HepG2 (cell line): Measurements from ENCODE around the gene PDLIM4. TPM values are rescaled to one million over a fixed set of nuclear protein-coding genes. Genes with fewer than 3 reads are reported as not detected.

Experiments used
- CCAR2 ChIP-seq: fragments of 200-400 bp; formaldehyde crosslinking; optimal IDR thresholded peaks from 2 replicates; pipeline ENCODE3; 2018; ENCODE audit warnings: low read depth, mild to moderate bottlenecking, low read length, moderate library complexity
- FOXO4 ChIP-seq: sonication (generic); formaldehyde crosslinking; conservative IDR thresholded peaks from 2 replicates; pipeline ENCODE4 v1.8.1; 2023; ENCODE audit warnings: missing genetic modification reagents
- NFKBIZ ChIP-seq: IDR thresholded peaks from 2 replicates; pipeline ENCODE4 v1.6.1; 2018; ENCODE audit warnings: missing genetic modification reagents, missing compliant biosample characterization
- NRL ChIP-seq: sonication (generic); formaldehyde crosslinking; IDR thresholded peaks from 2 replicates; pipeline ENCODE4 v1.5.0; 2020; ENCODE audit warnings: missing genetic modification reagents, mild to moderate bottlenecking, moderate library complexity, borderline replicate concordance
- SAFB2 ChIP-seq: sonication (generic); formaldehyde crosslinking; IDR thresholded peaks from 2 replicates; pipeline ENCODE4 v1.5.1; 2020; ENCODE audit warnings: missing genetic modification reagents, low read depth, mild to moderate bottlenecking, borderline replicate concordance
- SIN3A ChIP-seq: IDR thresholded peaks from 2 replicates; pipeline ENCODE4 v1.6.1; 2011; ENCODE audit warnings: low read depth, mild to moderate bottlenecking, control low read depth, low read length, borderline replicate concordance
- TERF1 ChIP-seq: sonication (generic); formaldehyde crosslinking; IDR thresholded peaks from 2 replicates; pipeline ENCODE4 v1.8.0; 2022; ENCODE audit warnings: mild to moderate bottlenecking, missing genetic modification reagents, moderate library complexity
- ZNF205 ChIP-seq: IDR thresholded peaks from 2 replicates; pipeline ENCODE4 v1.6.1; 2018; ENCODE audit warnings: missing biosample characterization, missing genetic modification reagents
- ZNF549 ChIP-seq: sonication (generic); formaldehyde crosslinking; IDR thresholded peaks from 2 replicates; pipeline ENCODE4 v1.5.0; 2020; ENCODE audit warnings: missing genetic modification reagents
- ZNF615 ChIP-seq: sonication (generic); formaldehyde crosslinking; IDR thresholded peaks from 2 replicates; pipeline ENCODE4 v1.5.0; 2020; ENCODE audit warnings: mild to moderate bottlenecking, missing genetic modification reagents, borderline replicate concordance
- ZNF83 ChIP-seq: sonication (generic); formaldehyde crosslinking; IDR thresholded peaks from 2 replicates; pipeline ENCODE4 v1.4.0; 2020; ENCODE audit warnings: missing genetic modification reagents, mild to moderate bottlenecking, borderline replicate concordance
- polyA plus RNA-seq, 8 experiments: library from polyadenylated mRNA; depleted of rRNA in 3 of 8; stranded (reverse) in 7 of 8; unstranded in 1 of 8; fragments of >200 nt; fragmentation: Illumina TruSeq in 4 of 8; extraction: Trizol in 4 of 8; gene quantifications; 2 replicates each; pipeline versions ENCODE4 v1.2.1 to v1.2.3, GENCODE V29; 2011 to 2016; ENCODE audit warnings: low read depth in 4 of 8, missing spikeins in 1 of 8, mixed read lengths in 1 of 8; ENCODE audit not compliant: insufficient read depth in 1 of 8
- total RNA-seq, 5 experiments: library from RNA; depleted of rRNA; stranded (reverse); fragments of >200 nt; fragmentation: Illumina TruSeq; extraction: Trizol; gene quantifications; 2 replicates each; pipeline ENCODE4 v1.2.3, GENCODE V29; 2016; ENCODE audit warnings: low read depth in 1 of 5
- TF ChIP-seq, protein P1 (sequence below): sonication (generic); formaldehyde crosslinking; IDR thresholded peaks from 2 replicates; pipeline ENCODE4 v1.8.1; 2023; ENCODE audit warnings: missing genetic modification reagents, mild to moderate bottlenecking, borderline replicate concordance
- TF ChIP-seq, protein P2 (sequence below), 2 experiments: sonication (generic) in 1 of 2; formaldehyde crosslinking in 1 of 2; IDR thresholded peaks; 2 replicates each; pipeline versions ENCODE4 v1.5.1 to v1.6.1; 2011 to 2020; ENCODE audit warnings: borderline replicate concordance in 1 of 2, low read depth in 1 of 2, low read length in 1 of 2, mild to moderate bottlenecking in 1 of 2, missing genetic modification reagents in 1 of 2, moderate library complexity in 1 of 2
- TF ChIP-seq, protein P3 (sequence below): sonication (generic); formaldehyde crosslinking; IDR thresholded peaks from 2 replicates; pipeline ENCODE4 v1.4.0; 2020; ENCODE audit warnings: missing genetic modification reagents, mild to moderate bottlenecking, borderline replicate concordance
- TF ChIP-seq, protein P4 (sequence below): conservative IDR thresholded peaks from 2 replicates; pipeline ENCODE4 v1.6.1; 2018; ENCODE audit warnings: missing genetic modification reagents

Gene PDLIM4
- total and polyA plus RNA-seq, 2 of the 13 experiments (the other 11 are each of a cell fraction or from before 2014, with no cell fraction given) = 1.1 to 2.3 TPM

DNA sequence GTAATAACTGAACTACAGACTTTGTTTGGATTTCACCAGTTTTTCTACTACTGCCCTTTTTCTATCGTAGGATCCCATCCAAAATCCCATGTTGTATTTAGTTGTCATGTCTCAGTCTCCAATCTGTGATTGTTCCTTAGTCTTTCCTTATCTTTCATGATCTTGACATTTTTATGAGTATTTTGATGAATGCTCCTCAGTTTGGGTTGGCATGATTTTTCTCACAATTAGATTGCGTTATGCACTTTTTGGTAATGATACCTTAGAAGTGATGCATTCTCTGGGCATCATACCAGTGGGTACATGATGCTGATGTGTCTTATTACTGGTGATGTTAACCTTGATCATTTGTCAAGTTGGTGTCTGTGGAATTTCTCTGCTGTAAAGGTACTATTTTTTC lies 42.4 kb downstream of the PDLIM4 start (continued):
- no peak for TF ChIP-seq ZNF615 (CRISPR knock-in tag)
- TF ChIP-seq ZNF205 (CRISPR knock-in tag) = no peak
- no peak for TF ChIP-seq TERF1
- TF ChIP-seq SIN3A = no peak
- TF ChIP-seq, protein P1, sequence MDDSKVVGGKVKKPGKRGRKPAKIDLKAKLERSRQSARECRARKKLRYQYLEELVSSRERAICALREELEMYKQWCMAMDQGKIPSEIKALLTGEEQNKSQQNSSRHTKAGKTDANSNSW = no peak
- no peak for TF ChIP-seq ZNF83
- TF ChIP-seq, protein P2, sequence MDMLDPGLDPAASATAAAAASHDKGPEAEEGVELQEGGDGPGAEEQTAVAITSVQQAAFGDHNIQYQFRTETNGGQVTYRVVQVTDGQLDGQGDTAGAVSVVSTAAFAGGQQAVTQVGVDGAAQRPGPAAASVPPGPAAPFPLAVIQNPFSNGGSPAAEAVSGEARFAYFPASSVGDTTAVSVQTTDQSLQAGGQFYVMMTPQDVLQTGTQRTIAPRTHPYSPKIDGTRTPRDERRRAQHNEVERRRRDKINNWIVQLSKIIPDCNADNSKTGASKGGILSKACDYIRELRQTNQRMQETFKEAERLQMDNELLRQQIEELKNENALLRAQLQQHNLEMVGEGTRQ (IDR thresholded peaks at IDR 0.05; ENCODE audit: low read depth, low read length) = no peak
- TF ChIP-seq, protein P2 (CRISPR knock-in tag; IDR thresholded peaks at IDR 0.05; ENCODE audit: borderline replicate concordance) = no peak
- TF ChIP-seq, protein P3, sequence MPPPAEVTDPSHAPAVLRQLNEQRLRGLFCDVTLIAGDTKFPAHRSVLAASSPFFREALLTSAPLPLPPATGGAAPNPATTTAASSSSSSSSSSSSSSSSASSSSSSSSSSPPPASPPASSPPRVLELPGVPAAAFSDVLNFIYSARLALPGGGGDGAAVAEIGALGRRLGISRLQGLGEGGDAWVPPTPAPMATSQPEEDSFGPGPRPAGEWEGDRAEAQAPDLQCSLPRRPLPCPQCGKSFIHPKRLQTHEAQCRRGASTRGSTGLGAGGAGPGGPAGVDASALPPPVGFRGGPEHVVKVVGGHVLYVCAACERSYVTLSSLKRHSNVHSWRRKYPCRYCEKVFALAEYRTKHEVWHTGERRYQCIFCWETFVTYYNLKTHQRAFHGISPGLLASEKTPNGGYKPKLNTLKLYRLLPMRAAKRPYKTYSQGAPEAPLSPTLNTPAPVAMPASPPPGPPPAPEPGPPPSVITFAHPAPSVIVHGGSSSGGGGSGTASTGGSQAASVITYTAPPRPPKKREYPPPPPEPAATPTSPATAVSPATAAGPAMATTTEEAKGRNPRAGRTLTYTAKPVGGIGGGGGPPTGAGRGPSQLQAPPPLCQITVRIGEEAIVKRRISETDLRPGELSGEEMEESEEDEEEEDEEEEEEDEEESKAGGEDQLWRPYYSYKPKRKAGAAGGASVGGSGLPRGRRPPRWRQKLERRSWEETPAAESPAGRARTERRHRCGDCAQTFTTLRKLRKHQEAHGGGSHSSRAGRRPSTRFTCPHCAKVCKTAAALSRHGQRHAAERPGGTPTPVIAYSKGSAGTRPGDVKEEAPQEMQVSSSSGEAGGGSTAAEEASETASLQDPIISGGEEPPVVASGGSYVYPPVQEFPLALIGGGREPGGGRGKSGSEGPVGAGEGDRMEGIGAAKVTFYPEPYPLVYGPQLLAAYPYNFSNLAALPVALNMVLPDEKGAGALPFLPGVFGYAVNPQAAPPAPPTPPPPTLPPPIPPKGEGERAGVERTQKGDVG = no peak
- TF ChIP-seq FOXO4 (CRISPR knock-in tag) = no peak
- no peak for TF ChIP-seq CCAR2
- no peak for TF ChIP-seq ZNF549
- no peak for TF ChIP-seq NFKBIZ (CRISPR knock-in tag)
- TF ChIP-seq NRL (CRISPR knock-in tag) = no peak
- TF ChIP-seq, protein P4, sequence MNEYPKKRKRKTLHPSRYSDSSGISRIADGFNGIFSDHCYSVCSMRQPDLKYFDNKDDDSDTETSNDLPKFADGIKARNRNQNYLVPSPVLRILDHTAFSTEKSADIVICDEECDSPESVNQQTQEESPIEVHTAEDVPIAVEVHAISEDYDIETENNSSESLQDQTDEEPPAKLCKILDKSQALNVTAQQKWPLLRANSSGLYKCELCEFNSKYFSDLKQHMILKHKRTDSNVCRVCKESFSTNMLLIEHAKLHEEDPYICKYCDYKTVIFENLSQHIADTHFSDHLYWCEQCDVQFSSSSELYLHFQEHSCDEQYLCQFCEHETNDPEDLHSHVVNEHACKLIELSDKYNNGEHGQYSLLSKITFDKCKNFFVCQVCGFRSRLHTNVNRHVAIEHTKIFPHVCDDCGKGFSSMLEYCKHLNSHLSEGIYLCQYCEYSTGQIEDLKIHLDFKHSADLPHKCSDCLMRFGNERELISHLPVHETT (CRISPR knock-in tag) = no peak
- no peak for TF ChIP-seq SAFB2 (CRISPR knock-in tag)
